PC-3 (cell line): Measurements from ENCODE around the gene DGKI.

Source experiments
- CTCF ChIP-seq: fragments of 300-600 bp; sonication (generic); conservative IDR thresholded peaks from 2 replicates; pipeline ENCODE4 v1.5.1; 2017; ENCODE audit warnings: antibody characterized with exemption, low read depth, mild to moderate bottlenecking, low read length
- EZH2 ChIP-seq: fragments of 300-600 bp; sonication (generic); IDR thresholded peaks from one replicate; pipeline ENCODE4 v1.6.1; 2017; ENCODE audit warnings: antibody characterized with exemption, mild to moderate bottlenecking, low read length; ENCODE audit not compliant: unreplicated experiment

- no peak for TF ChIP-seq EZH2
- TF ChIP-seq CTCF: no peak
Measured at GRCh38 chr7:137609500-137609899, 237.3 kb downstream of the DGKI start.
